Esophagus squamous epithelium (tissue), 4 donors: ENCODE measurements around the gene ITGA8.

Source experiments
- CTCF ChIP-seq, 6 experiments: fragments of 450-650 bp in 4 of 6; fragments of 200-600 bp in 2 of 6; sonication (generic) in 2 of 6; IDR thresholded peaks; one replicate each; pipeline ENCODE4 v1.5.1; 2016 to 2019; ENCODE audit warnings: antibody characterized with exemption in 6 of 6, mild to moderate bottlenecking in 4 of 6, moderate library complexity in 4 of 6
- POLR2A ChIP-seq, 4 donors: fragments of 450-650 bp; IDR thresholded peaks; one replicate each; pipeline ENCODE4 v1.6.1; 2017; ENCODE audit warnings: antibody characterized with exemption in 4 of 4, mild to moderate bottlenecking in 4 of 4, moderate library complexity in 3 of 4

- TF ChIP-seq POLR2A (IDR thresholded peaks at IDR 0.05) (no peak), CTCF (IDR thresholded peaks at IDR 0.05) (no peak)
Observed at GRCh38 chr10:15739254-15739970, 19.7 kb upstream of the ITGA8 start.
